NCI-H2107 treated with DMSO at 0.1 percent for 48 hours (cell line): ENCODE measurements around the gene RELN.
A peak's percentile ranks its signal among the peaks of the same experiment; 100 is the strongest.

Experiments used
- DNase-seq: peaks from one replicate; lab custom pipeline; 2025; ENCODE audit not compliant: unreplicated experiment; lab: John Stamatoyannopoulos, UW

Gene RELN

GRCh38 chr7:103690242-103690974, 299.1 kb downstream of the RELN start:
- peak; percentile 45 for DNase-seq

DNA sequence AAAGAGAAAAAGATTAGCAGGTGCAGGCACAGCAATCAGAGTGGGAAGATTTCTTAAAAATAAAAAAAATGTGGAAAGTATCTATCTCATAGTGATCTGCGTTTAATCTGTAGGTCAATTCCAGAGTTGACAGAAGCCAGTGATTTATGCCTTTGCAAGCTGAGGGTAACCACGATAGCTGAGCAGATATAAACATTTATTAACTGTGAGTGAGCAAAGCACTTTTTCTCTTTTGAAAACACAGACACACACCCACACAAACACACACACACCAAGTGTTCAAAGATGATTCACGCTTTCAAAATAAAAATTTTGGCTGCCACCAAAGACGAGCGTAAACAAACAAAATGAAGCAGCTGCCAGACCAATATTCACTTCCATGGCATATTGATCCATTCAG, 300.2 kb downstream of the RELN start:
- DNase-seq: peak; percentile 45

DNA sequence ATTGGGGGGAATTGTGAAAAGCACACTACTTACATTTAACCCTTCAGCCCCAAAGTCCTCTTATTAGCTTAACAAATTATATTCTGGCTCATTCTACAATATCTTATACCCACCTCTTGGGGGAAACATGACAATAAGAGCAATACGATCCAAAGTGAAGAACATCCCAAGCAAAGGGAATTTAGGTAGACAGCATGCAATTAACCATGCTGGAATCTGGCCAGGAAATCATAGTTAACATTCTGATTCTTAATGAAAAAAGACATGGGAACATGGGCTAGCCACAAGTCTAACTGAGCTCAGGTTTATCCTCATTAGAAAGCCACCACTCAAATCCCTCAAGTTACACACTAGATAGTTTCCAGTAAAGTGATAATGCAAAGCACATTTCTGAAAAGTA, 301.5 kb downstream of the RELN start:
- DNase-seq: no peak

- DNase-seq: no peak
Measured at GRCh38 chr7:103687272-103687671, 302.2 kb downstream of the RELN start.

GRCh38 chr7:103686763-103687162, 302.7 kb downstream of the RELN start:
- DNase-seq: no peak

DNA sequence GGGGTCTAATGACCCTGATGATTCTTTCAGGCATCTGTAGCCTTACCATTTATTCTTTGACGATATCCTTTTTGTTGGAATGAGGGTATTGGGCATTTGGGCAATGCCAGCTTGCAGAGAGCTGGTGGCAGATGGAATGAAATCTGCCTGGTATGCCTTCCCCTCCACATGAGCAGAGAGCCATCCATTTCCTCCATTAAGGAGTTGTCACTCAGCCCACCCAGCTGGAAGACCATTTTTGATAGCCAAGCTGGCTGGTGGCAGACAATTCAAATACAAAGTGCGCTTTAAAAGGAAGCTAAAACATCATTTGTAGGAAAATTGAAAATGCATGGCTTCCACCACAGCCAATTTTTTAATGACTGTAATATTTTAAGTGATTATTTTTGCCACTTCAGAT, 303.4 kb downstream of the RELN start:
- DNase-seq: no peak

DNA sequence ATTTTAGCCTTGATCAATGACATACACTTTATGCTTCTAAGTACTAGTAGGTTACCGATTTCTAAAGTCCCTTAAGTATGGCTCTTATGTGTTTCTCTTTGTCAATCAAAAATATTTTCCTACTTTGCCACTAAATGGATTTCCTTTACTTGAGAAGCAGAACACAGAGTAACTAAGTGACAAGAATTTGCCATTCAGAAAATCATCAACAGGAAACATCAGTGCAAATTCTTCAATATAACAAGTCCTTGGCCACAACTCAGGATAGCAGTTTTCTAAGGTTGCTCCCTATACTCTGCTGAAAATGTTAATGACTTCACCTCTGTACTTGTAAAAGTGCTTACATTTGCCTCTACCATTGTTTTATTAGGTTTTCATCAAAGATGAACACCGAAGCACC, 303.8 kb downstream of the RELN start:
- DNase-seq: no peak

GRCh38 chr7:103683348-103683747, 306.1 kb downstream of the RELN start:
- DNase-seq: no peak

- DNase-seq: no peak
Measured at GRCh38 chr7:103680161-103681144, 309.0 kb downstream of the RELN start.

GRCh38 chr7:103679151-103680132, 310.0 kb downstream of the RELN start:
- DNase-seq: no peak

GRCh38 chr7:103668279-103668941, 321.0 kb downstream of the RELN start:
- DNase-seq: no peak

GRCh38 chr7:103666326-103666725, 323.1 kb downstream of the RELN start:
- no peak for DNase-seq

DNA sequence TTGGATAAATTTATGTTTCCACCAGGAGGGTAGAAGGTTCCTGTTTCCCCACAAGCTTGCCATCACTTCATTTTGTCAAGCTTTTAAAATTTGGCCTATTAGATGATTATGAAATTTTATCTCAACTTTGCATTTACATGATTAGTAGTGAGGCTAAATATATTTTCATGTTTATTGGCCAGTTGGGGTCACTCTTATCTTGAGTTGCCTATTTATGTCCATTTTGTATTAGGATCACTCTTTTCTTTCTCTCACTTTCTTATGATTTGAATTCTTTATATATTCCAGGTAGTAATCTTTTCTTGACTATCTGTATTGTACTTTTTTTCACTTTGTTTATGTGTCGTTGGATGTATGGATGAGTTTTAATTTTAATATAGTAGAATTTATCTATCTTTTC, 324.9 kb downstream of the RELN start:
- DNase-seq: no peak

DNA sequence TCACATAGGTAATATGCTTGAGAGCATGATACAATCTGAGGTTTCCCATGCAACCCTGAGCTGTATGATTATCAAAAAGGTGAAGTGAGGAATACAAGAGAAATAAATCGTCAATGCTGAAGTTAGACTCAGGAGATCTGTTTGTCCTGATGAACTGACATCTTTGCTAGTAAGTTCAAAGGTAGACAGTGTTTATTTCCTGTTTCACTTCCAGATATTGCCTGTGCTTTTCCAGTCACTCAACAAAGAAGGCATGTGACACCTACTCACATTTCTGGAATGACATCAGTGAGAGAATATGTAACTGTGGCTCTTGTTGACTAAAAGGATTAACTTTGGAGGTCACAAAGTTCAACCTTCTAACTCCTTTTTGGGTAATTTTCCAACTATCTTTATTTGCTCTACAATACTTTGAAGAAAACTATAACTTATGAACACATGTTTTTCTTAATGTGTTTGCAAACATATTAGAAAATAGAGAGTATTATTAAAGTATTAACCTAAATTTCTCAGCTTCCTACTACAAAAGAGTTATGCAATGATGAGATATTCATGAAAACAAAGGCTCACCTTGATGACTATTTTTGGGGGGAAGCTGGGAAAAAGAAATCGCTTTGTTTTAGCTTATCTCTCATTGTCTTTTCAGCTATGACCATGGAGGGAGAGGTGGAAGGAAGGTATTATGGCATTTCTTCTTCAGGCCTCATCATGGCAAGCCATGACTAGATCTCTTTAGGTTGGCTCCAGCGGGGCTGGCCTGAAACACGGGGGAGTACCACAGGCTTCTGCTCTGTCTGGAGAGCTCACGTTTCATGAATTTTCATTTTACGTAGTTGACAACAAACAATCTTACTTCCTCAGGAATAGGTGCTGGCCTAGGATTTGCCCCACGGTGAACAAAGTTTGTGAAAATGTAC, 328.7 kb downstream of the RELN start:
- no peak for DNase-seq

DNA sequence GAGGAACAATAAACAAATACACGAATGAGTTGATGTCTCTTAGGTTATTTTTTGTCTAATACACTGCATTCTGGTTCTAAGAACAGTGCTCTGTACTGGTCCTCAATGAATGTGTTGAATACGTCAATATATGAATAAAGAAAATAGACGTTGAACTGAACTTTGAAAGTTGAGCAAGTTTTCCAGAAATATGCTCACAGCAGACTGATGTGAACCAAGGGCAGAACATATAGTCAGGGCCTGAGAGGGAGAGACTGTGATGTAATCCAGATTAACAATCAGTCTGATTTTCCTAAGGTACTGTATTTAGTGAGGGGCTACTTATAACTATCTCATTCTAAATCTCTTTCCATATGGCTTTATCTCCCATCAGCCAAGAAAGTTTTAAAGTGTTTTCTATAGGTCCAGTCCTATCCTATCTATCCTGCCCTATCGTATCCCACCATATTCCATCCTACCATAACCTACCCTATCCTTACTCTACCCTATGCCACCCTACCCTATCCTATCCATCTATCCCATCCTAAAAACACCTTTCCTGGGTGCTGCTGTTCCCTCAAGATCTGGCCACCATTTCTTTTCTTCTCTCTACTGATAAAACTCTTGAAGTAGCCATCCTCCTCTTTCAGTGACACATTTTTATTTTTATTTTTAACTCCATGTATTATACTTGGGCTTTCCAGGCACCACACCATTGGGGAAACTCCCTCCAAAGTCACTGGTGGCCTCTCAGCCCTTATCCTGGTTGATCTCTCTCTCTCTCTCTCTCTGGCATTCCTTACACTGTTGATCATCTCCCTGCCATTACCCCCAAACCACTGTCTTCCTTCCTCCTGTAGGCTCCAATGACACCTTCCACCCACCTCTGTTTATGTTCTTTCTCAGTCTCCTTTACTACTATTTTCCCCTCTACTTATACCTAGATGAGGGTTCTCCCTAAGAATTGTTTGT, 331.1 kb downstream of the RELN start:
- DNase-seq: no peak

DNA sequence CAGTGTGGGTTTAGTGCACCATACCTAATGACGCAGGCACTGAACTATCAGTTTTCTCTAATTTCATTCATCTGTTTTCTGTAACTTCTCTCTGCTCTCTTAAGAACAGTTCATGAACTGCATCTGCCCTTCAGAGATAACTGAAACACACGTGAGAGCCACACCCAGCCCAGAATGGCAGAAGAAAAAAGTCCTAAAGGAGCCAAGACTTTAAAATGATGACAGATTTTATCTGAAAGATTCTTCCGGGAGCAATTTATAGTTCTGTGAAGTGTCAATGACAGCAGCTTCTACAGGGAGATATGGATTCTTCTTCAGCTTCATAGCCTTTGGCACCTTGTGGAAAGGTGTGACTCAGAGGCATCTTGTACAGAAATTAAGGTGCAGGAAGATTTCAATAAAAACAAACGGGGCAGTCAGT, 332.0 kb downstream of the RELN start:
- no peak for DNase-seq

DNA sequence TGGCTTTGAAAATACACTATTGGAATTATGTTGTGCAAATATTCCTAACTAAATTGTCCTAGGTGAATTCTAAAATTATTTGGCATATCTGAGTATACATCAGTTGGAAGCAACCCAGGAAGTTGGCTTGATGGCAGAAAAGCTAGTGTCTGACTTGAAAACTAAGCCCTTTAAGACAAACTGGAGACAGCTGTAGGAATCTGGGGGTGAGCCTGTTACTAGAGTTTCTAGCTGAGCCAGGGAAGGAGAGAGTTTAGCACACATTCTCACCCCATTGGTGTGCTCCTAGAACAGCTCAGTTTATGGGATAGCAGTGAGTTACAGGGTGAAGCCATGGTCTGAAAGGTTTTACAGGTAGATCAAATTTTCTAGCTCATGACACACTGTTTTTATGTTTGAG, 333.2 kb downstream of the RELN start:
- DNase-seq: no peak
